Measurements from ENCODE around the gene CFAP99. TPM values are rescaled to one million over a fixed set of nuclear protein-coding genes. Genes with fewer than 3 reads are reported as not detected.

CFAP99 gene
- total and polyA plus RNA-seq, 9 of the 15 experiments (the other 6 are each of a cell fraction or from before 2014, with no cell fraction given), result 0.07 to 0.18 (median 0.09) TPM; not detected in 6

GRCh38 chr4:2445130-2445529 is 26.4 kb downstream of the CFAP99 start:
- in situ Hi-C loops (cut with MboI), result loop anchor here (10.0 kb wide), 1 partner anchor 220 kb away; no protein-coding TSS in a partner anchor

GRCh38 chr4:2445571-2445970 is 26.8 kb downstream of the CFAP99 start:
- no peak overlapping the region for H3K4me2 ChIP-seq (ENCODE audit: insufficient read depth, low read length)
- no peaks in the 10 kb centered on the region for H3K9me1 ChIP-seq (ENCODE audit: control insufficient read depth, insufficient read depth, low read length)
- no peak for DNase-seq (ENCODE audit: extremely low read depth in 1 of 4, low spot score in 3 of 4)
- H3K9ac ChIP-seq (ENCODE audit: insufficient read depth in 1 of 2, low read depth in 2 of 2, low read length in 2 of 2), result no peak overlapping the region
- in situ Hi-C loops (cut with MboI), result loop anchor here (10.0 kb wide), 1 partner anchor 221 kb away; no protein-coding TSS in a partner anchor
- CTCF ChIA-PET (ENCODE audit: low intra/inter-chr PET ratio), result no interaction called here
- POLR2A ChIA-PET, result interaction anchor here (1.3 kb wide), 1 partner anchor 33 kb away, joined by 4 read pairs; no protein-coding TSS in a partner anchor
- 0 out of 2 replicates have a peak, but pooled peaks cover 4% of the 10 kb centered on the region for H4K20me1 ChIP-seq (replicated peaks; ENCODE audit: control insufficient read depth, insufficient read depth, low read length)
- no peak overlapping the region for H3K27ac ChIP-seq (ENCODE audit: extremely low read depth, low read depth, low read length)
- ATAC-seq, result no peak
- FAIRE-seq, result peak; percentile 29
- H3K36me3 ChIP-seq (ENCODE audit: control insufficient read depth, insufficient read depth, low read length), result no peaks in the 10 kb centered on the region
- H2AFZ ChIP-seq (ENCODE audit: low read depth, low read length), result no peak overlapping the region
- H3K4me3 ChIP-seq, result no peak overlapping the region
- WGBS (ENCODE audit: insufficient coverage, low coverage, missing lambda C conversion rate), result 18% methylated on average over 6 of the region's 6 CpGs
- H3K79me2 ChIP-seq (ENCODE audit: control insufficient read depth, insufficient read depth, low read length), result no peaks in the 10 kb centered on the region
- no TSS peak for BruUV-seq (replicated peaks)
- intact Hi-C loops (cut with micrococcal nuclease), result no loop called here
- peaks cover 19 to 28% of the 10 kb centered on the region in 2 experiments; a peak in 4 of 5 replicates for H3K27me3 ChIP-seq (ENCODE audit: control insufficient read depth in 2 of 2, insufficient read depth in 2 of 2, low read length in 2 of 2)
- H3K4me1 ChIP-seq (replicated peaks in 1 of 2; ENCODE audit: control insufficient read depth in 2 of 2, insufficient read depth in 2 of 2, low read length in 2 of 2), result peaks cover 4 to 45% of the 10 kb centered on the region in 2 experiments; a peak in 4 of 5 replicates
- H3K9me3 ChIP-seq (replicated peaks; ENCODE audit: control insufficient read depth, insufficient read depth, low read depth, low read length), result no peaks in the 10 kb centered on the region
- no peak for TF ChIP-seq EHMT2 (IDR thresholded peaks at IDR 0.05)
- TF ChIP-seq KAT2B (IDR thresholded peaks at IDR 0.05; ENCODE audit: low read depth, low read length), result no peak
- TF ChIP-seq, protein P1, sequence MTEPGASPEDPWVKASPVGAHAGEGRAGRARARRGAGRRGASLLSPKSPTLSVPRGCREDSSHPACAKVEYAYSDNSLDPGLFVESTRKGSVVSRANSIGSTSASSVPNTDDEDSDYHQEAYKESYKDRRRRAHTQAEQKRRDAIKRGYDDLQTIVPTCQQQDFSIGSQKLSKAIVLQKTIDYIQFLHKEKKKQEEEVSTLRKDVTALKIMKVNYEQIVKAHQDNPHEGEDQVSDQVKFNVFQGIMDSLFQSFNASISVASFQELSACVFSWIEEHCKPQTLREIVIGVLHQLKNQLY (CRISPR knock-in tag; conservative IDR thresholded peaks at IDR 0.05), result no peak
- TF ChIP-seq ZNF695 (CRISPR knock-in tag; IDR thresholded peaks at IDR 0.05), result no peak
- no peak for TF ChIP-seq GTF2E2 (tag; IDR thresholded peaks at IDR 0.05)
- no peak for TF ChIP-seq ELF2 (CRISPR knock-in tag; IDR thresholded peaks at IDR 0.05)
- TF ChIP-seq SMARCE1 (IDR thresholded peaks at IDR 0.05), result no peak
- no peak for TF ChIP-seq ZNF23 (CRISPR knock-in tag; IDR thresholded peaks at IDR 0.05)
- TF ChIP-seq, protein P2, sequence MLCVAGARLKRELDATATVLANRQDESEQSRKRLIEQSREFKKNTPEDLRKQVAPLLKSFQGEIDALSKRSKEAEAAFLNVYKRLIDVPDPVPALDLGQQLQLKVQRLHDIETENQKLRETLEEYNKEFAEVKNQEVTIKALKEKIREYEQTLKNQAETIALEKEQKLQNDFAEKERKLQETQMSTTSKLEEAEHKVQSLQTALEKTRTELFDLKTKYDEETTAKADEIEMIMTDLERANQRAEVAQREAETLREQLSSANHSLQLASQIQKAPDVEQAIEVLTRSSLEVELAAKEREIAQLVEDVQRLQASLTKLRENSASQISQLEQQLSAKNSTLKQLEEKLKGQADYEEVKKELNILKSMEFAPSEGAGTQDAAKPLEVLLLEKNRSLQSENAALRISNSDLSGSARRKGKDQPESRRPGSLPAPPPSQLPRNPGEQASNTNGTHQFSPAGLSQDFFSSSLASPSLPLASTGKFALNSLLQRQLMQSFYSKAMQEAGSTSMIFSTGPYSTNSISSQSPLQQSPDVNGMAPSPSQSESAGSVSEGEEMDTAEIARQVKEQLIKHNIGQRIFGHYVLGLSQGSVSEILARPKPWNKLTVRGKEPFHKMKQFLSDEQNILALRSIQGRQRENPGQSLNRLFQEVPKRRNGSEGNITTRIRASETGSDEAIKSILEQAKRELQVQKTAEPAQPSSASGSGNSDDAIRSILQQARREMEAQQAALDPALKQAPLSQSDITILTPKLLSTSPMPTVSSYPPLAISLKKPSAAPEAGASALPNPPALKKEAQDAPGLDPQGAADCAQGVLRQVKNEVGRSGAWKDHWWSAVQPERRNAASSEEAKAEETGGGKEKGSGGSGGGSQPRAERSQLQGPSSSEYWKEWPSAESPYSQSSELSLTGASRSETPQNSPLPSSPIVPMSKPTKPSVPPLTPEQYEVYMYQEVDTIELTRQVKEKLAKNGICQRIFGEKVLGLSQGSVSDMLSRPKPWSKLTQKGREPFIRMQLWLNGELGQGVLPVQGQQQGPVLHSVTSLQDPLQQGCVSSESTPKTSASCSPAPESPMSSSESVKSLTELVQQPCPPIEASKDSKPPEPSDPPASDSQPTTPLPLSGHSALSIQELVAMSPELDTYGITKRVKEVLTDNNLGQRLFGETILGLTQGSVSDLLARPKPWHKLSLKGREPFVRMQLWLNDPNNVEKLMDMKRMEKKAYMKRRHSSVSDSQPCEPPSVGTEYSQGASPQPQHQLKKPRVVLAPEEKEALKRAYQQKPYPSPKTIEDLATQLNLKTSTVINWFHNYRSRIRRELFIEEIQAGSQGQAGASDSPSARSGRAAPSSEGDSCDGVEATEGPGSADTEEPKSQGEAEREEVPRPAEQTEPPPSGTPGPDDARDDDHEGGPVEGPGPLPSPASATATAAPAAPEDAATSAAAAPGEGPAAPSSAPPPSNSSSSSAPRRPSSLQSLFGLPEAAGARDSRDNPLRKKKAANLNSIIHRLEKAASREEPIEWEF (CRISPR knock-in tag; IDR thresholded peaks at IDR 0.05), result no peak

More at GRCh38 chr4:2445130-2445529, 26.4 kb downstream of the CFAP99 start:
- H3K9me3 ChIP-seq (replicated peaks; ENCODE audit: control insufficient read depth, insufficient read depth, low read depth, low read length), result no peaks in the 10 kb centered on the region
- WGBS (ENCODE audit: insufficient coverage, low coverage, missing lambda C conversion rate), result 57% methylated on average over 6 of the region's 9 CpGs
- BruUV-seq (replicated peaks), result no TSS peak
- DNase-seq (ENCODE audit: extremely low read depth in 1 of 4, low spot score in 3 of 4) (no peak), FAIRE-seq (no peak), ATAC-seq (no peak)
- H3K4me3 ChIP-seq, result no peak overlapping the region
- no peaks in the 10 kb centered on the region for H3K79me2 ChIP-seq (ENCODE audit: control insufficient read depth, insufficient read depth, low read length)
- no peak overlapping the region for H2AFZ ChIP-seq (ENCODE audit: low read depth, low read length)
- no peak overlapping the region for H3K27ac ChIP-seq (ENCODE audit: extremely low read depth, low read depth, low read length)
- TF ChIP-seq RBBP5 (IDR thresholded peaks at IDR 0.05; ENCODE audit: borderline replicate concordance, insufficient read depth, low read length, poor library complexity, severe bottlenecking), result no peak
- TF ChIP-seq NUFIP1 (IDR thresholded peaks at IDR 0.05; ENCODE audit: partially characterized antibody), result no peak
- H3K9ac ChIP-seq (ENCODE audit: insufficient read depth in 1 of 2, low read depth in 2 of 2, low read length in 2 of 2), result no peak overlapping the region
- H3K36me3 ChIP-seq (ENCODE audit: control insufficient read depth, insufficient read depth, low read length), result no peaks in the 10 kb centered on the region
- peaks cover 4 to 40% of the 10 kb centered on the region in 2 experiments; a peak in 4 of 5 replicates for H3K4me1 ChIP-seq (replicated peaks in 1 of 2; ENCODE audit: control insufficient read depth in 2 of 2, insufficient read depth in 2 of 2, low read length in 2 of 2)
- CTCF ChIA-PET (ENCODE audit: low intra/inter-chr PET ratio), result no interaction called here
- H3K27me3 ChIP-seq (ENCODE audit: control insufficient read depth in 2 of 2, insufficient read depth in 2 of 2, low read length in 2 of 2), result peaks cover 15 to 24% of the 10 kb centered on the region in 2 experiments; a peak in 4 of 5 replicates
- H4K20me1 ChIP-seq (replicated peaks; ENCODE audit: control insufficient read depth, insufficient read depth, low read length), result 0 out of 2 replicates have a peak, but pooled peaks cover 4% of the 10 kb centered on the region
- intact Hi-C loops (cut with micrococcal nuclease), result no loop called here
- no peaks in the 10 kb centered on the region for H3K9me1 ChIP-seq (ENCODE audit: control insufficient read depth, insufficient read depth, low read length)
- POLR2A ChIA-PET, result interaction anchor here (1.3 kb wide), 1 partner anchor 34 kb away, joined by 4 read pairs; no protein-coding TSS in a partner anchor
- H3K4me2 ChIP-seq (ENCODE audit: insufficient read depth, low read length), result no peak overlapping the region

Measured in K562 (cell line).